GM20431 (cell line): ENCODE measurements around the gene ZBTB7B.

Source experiments
- in situ Hi-C: fragments of 300-500 bp; cut with MseI, MboI; formaldehyde crosslinking; loops from one replicate; pipeline ENCODE4 v1.15.0; 2020; ENCODE audit warnings: low sequenced_read_pairs; ENCODE audit not compliant: unreplicated experiment

The ZBTB7B gene

GRCh38 chr1:155014709-155015508 is 12.3 kb downstream of the ZBTB7B start:
- in situ Hi-C loops, result no loop called here

DNA sequence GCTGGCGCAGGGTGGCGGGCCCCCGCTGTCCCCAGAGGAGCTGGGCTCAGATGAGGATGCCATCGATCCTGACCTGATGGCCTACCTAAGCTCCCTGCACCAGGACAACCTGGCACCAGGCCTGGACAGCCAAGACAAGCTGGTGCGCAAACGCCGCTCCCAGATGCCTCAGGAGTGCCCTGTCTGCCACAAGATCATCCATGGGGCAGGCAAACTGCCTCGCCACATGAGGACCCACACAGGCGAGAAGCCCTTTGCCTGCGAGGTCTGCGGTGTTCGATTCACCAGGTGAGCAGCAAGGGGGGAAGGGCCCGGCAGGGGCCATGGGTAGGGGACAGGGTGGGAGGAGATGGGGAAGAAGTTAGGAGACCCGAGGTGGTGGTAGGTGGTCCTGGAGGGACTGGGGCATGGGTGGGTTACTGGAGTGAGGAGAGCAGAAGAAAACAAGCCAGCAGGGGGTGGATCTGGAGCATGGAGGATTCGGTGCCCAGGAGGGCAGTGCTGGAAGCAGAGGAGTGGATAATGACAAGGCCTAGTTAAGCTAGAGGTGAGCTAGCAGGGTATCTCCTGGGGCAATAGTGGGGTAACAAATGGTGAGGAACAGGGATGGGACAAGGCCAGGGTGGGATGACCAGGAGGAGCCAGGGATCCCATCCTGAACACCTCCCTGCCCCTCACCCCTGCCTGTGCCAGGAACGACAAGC is 13.1 kb downstream of the ZBTB7B start:
- in situ Hi-C loops, result no loop called here

GRCh38 chr1:155016231-155016831 is 13.7 kb downstream of the ZBTB7B start:
- in situ Hi-C loops, result no loop called here

- in situ Hi-C loops, result no loop called here
Measured at GRCh38 chr1:155017041-155017945, 14.7 kb downstream of the ZBTB7B start.

DNA sequence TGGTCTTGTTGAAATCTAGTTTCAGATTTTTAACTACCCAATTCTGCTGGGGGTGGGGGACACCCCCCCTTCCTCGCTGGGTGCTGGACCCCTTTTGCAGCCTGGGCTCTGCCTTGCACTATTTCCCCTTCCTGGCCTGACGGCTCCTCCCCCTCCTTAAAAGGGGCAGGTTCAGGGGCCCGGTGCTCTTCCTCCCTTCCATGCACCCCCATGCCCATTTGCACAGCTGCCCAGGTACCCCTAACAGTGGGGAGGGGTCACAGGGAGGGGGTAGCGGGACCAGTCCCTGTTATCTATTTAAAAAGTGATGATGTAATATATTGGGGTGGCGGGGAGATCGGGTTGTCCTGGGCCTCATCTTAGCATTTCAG is 15.3 kb downstream of the ZBTB7B start:
- in situ Hi-C loops, result no loop called here

DNA sequence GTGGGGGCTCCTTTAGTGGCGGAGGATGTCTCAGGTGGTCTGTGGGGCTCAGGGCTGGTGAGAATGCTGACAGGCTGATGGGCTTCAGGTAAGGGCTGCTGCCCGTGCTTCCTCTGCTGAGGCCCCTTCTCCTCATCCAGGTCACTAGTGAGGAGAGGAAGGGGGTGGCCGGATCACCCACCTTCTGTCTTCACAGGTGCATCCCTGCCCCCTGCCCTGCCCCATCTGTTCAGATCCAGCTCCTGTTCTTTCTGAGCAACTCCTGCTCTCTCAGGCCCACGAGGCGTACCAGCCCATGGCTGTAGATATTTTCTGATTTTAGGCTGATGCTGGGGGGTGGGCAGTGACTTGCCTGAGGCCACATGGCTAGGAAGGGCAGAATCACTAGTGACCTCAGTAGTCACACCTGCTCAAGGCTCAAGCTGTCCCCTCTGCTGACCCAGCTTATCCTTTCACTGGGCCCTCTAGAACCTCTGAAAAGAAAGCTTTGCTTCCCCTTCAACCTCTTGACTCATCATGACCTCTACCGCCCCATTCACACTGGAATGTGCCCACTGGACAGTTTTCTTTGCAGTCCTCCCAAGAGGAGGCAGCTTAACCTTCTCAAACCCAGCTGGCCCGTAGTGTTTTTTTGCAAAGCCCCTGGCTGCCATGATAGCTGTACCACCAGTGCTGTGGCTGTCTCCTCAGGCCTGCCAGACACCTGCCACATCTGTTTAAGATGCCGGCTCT is 16.2 kb downstream of the ZBTB7B start:
- in situ Hi-C loops, result no loop called here

DNA sequence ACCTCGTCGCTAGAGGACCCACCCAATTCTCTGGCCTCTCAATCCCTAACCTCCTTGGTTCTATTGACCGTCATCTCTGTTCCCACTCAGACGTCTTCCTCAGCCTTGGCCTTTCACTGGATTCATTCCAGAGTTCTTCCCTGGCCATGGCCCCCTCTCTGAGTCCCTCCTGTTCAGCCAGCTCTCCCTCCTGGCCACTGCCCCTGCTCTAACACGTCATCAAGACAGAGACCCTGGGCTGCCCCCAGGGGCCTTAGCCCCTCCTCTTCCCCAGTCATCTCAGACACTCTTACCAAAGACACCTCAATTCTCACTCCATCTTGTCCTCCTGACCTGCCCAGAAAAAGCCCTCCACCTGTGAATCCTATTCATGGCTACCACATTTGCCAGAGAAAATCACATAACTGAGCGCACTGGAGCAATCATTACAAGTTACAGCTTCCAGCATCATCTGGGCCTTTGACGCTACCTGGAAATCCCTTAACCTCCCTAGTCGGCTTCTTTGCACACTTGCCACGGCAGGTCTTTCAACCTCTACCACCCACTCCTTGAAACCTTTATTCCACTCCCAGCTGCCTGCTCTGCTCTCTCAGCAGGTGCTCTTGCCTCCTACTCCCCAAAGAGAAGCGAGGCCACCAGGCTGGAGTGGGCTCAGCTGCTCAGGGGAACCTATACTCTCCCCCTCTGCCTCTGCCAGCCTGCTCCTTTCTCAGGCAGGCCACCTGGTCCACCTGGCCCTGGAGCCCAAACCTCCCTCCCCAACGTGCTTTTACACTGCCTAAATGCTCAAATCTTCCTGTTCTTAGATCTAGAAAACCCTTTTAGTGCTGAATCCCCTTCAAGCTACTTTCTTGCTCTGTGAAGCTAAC is 17.0 kb downstream of the ZBTB7B start:
- in situ Hi-C loops, result no loop called here

- in situ Hi-C loops, result no loop called here
Measured at GRCh38 chr1:155022136-155022926, 19.7 kb downstream of the ZBTB7B start.

- in situ Hi-C loops, result no loop called here
Measured at GRCh38 chr1:155022927-155023236, 20.3 kb downstream of the ZBTB7B start.

GRCh38 chr1:155023627-155024026 is 21.0 kb downstream of the ZBTB7B start:
- in situ Hi-C loops, result no loop called here

- in situ Hi-C loops, result no loop called here
Measured at GRCh38 chr1:155024315-155024714, 21.7 kb downstream of the ZBTB7B start.

GRCh38 chr1:155026154-155026553 is 23.6 kb downstream of the ZBTB7B start:
- in situ Hi-C loops, result no loop called here

GRCh38 chr1:155026588-155026987 is 24.0 kb downstream of the ZBTB7B start:
- in situ Hi-C loops, result no loop called here

DNA sequence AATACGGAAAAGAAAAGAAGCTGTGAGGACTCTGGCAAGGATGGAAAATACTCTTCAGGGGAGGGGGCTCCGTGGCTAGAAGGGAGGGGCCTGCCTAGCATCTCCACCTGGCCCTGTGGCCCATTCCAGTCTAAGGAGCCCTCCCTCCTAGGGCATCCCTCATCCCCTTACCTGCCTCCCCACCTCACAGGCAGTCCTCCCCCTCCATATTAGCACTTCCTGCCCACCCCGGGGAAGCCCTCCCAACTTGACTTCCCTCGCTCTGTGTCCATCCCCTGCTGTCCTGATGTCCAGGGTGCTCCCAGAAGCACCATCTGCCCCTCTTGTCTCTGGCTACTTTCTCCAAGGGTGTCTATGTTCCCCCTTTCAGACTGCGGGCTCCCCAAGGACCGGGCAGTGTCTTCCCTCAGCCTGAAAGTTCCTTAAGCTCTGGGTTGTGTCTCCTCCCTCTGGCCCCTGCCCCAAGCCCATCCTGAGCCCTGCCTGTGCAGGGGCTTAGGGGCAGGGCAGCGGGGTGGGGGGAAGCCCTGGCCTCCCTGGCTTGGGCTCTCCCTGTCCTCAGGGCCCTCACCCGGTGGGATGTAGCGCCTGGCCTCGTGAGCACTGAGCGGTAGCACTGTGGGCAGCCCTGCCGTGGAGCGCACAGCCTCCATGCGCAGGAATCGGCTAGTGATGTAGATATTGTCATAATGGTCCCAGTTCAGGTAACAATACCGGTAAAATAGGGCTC is 27.1 kb downstream of the ZBTB7B start:
- in situ Hi-C loops, result no loop called here

- in situ Hi-C loops, result no loop called here
Measured at GRCh38 chr1:155030243-155030795, 27.7 kb downstream of the ZBTB7B start.

DNA sequence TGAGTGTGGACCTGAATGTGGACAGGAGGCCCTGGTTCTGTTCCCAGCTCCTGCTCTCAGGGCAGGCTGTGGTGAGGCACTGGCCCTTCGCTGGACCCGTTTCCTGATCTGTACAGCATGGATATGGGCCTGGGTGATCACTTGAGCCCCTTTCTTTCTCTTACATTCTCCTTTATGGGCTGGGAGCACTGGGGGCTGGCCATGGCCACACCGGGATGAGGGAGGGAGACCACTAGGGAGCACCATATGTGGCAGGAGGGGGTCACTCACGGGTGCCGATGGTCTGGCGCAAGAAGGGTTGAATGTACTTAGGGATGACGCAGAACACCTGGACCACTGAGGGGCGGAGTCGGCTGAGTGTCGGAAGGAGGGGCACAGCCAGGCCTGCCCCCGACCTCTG is 28.3 kb downstream of the ZBTB7B start:
- in situ Hi-C loops, result no loop called here

DNA sequence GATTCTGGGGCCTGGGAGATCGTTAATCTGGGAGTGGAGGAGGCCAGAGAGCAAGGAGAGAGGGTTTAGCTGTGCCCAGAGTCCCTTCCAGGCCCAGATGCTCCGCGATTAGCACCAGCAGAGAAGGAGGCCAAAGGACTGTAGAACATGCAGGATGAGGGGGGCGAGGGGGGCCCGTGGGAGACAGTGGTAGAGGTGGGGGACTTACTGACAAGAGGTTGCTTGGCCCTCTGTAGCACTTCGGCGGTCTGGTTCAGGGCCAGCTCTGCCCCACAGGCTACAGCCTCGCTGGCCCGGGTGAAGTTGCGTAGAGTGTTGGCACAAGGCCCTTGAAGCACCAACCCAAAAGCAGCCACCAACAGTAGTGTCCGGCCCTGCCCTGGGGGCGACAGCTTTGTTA is 30.3 kb downstream of the ZBTB7B start:
- in situ Hi-C loops, result no loop called here
